ENCODE data around the gene MAD1L1.

DNA sequence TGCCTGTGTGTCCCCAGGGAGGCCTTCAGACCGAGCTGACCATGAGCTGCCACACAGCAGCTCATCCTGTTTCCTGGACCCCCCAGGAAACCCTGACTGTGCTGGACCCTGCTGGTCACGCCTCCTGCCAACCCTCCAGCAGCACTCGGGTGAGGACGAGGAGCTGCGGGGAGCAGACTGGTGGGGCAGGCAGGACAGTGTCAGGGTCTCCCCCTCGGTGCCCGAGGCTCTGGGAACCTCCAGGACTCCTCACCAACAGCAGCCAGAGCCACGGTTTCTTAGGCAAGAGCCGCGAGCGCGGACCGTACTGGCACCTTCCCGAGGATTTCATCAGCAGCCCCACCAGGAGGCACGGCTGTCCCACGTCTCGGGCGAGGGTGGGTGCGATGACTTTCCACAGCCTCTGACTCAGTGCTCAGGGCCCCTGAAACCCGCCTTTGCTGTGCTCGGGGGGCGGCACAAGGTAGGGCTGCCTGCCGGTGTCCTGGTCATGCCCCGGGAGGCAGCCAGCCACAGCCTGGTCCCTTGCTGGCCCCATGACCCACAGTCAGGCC is 375.8 kb downstream of the MAD1L1 start:
- TF ChIP-seq, protein P1, sequence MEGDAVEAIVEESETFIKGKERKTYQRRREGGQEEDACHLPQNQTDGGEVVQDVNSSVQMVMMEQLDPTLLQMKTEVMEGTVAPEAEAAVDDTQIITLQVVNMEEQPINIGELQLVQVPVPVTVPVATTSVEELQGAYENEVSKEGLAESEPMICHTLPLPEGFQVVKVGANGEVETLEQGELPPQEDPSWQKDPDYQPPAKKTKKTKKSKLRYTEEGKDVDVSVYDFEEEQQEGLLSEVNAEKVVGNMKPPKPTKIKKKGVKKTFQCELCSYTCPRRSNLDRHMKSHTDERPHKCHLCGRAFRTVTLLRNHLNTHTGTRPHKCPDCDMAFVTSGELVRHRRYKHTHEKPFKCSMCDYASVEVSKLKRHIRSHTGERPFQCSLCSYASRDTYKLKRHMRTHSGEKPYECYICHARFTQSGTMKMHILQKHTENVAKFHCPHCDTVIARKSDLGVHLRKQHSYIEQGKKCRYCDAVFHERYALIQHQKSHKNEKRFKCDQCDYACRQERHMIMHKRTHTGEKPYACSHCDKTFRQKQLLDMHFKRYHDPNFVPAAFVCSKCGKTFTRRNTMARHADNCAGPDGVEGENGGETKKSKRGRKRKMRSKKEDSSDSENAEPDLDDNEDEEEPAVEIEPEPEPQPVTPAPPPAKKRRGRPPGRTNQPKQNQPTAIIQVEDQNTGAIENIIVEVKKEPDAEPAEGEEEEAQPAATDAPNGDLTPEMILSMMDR (IDR thresholded peaks at IDR 0.05; ENCODE audit: insufficient read depth, low read length, poor library complexity, severe bottlenecking), result no peak
- TF ChIP-seq EZH2phosphoT487 (conservative IDR thresholded peaks at IDR 0.05; ENCODE audit: low read length), result no peak
